Choroid plexus epithelial cell (primary cell): Measurements from ENCODE around the gene LAMC1.

Experiments
- DNase-seq: peaks from one replicate; pipeline ENCODE4 v3.0.0-alpha.2; 2010; ENCODE audit warnings: low read depth
- H3K4me3 ChIP-seq: 2 replicates; pipeline ENCODE4 v1.5.1; 2011; ENCODE audit warnings: low read depth, mild to moderate bottlenecking, control low read depth, low read length, moderate library complexity
- TF ChIP-seq, protein P1 (sequence below): conservative IDR thresholded peaks from 2 replicates; pipeline ENCODE4 v1.5.1; 2011; ENCODE audit warnings: low read depth, mild to moderate bottlenecking, control low read depth, inconsistent platforms, low read length, moderate library complexity

The LAMC1 gene

DNA sequence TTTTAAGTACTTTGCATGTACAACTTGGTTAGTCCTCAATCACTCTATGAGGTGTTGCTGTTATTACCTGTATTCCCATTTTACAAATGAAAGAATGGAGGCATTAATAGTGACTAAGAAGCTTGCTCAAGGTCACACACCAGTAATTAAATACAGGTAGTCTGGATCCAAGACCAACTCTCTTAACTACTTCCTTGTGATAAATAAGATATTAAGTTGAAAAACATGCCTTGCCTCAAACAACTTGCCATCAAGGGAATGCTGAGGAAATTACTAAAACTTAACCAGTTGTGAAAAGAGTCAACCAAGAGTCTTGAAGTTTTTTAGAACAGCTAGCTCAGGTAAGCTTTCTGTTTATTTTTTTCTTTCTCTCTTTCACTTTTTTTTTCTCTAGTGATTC, 21.0 kb upstream of the LAMC1 start:
- H3K4me3 ChIP-seq, result no peak overlapping the region
- TF ChIP-seq, protein P1, sequence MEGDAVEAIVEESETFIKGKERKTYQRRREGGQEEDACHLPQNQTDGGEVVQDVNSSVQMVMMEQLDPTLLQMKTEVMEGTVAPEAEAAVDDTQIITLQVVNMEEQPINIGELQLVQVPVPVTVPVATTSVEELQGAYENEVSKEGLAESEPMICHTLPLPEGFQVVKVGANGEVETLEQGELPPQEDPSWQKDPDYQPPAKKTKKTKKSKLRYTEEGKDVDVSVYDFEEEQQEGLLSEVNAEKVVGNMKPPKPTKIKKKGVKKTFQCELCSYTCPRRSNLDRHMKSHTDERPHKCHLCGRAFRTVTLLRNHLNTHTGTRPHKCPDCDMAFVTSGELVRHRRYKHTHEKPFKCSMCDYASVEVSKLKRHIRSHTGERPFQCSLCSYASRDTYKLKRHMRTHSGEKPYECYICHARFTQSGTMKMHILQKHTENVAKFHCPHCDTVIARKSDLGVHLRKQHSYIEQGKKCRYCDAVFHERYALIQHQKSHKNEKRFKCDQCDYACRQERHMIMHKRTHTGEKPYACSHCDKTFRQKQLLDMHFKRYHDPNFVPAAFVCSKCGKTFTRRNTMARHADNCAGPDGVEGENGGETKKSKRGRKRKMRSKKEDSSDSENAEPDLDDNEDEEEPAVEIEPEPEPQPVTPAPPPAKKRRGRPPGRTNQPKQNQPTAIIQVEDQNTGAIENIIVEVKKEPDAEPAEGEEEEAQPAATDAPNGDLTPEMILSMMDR, result no peak
- no peak for DNase-seq

DNA sequence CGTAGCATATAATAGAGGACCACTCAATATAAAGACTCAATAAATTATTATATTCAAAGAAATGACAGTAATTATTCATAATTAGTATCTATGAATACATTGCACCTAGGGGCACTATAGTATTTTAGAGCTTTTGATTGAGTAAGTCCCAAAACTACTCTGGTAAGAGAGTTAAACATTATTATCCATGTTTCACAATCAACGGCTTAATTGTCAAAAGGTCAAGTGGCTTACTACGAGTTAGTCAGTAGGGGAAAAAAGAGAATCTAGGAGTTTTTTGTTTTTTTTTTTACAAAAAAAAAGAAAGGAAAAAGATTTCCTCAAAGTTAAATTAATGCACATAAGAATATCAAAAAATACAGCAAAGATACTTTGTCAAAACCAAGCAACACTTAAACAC, 20.4 kb upstream of the LAMC1 start:
- TF ChIP-seq, protein P1, result no peak
- H3K4me3 ChIP-seq, result no peak overlapping the region
- peak; percentile 36 for DNase-seq

DNA sequence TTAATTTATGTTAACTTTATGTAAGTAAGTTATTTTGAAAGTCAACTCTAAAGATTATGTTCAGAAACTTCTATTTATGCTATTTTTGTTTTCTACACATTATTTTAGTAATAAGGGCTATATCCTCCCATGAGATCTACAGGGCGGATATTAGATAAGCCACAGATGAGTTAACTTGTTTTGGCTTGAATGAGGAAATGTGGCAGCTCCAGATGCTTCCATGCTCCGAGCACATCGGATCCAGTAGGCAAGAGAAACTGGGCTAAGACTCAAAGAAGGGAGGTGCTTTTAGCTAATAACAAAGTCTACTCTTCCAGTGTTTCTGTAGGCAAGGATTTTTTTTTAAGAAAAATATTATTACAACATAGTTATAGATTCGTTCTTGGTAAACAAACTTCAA, 20.0 kb upstream of the LAMC1 start:
- peak; percentile 64 for DNase-seq
- no peak overlapping the region for H3K4me3 ChIP-seq
- TF ChIP-seq, protein P1, result no peak

DNA sequence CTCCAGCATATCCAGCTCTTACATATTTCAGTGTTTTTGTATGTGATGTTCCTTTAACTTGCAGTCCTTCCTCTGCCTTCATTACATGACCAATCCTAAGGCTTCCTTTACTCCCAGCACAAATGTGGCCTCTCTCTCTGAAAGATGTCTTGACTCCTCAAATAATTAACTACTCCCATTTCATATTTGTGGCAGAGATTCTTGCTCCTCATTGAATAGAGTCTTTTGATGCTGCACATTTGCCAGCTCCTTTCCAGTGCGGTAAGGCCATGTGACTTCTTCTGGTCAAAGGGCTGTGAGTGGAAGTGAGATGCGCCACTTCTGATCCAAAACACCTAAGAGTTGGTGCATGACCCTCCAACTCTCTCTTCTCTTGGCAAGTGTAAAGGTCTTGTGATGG, 19.1 kb upstream of the LAMC1 start:
- TF ChIP-seq, protein P1, result no peak
- no peak for DNase-seq
- no peak overlapping the region for H3K4me3 ChIP-seq

DNA sequence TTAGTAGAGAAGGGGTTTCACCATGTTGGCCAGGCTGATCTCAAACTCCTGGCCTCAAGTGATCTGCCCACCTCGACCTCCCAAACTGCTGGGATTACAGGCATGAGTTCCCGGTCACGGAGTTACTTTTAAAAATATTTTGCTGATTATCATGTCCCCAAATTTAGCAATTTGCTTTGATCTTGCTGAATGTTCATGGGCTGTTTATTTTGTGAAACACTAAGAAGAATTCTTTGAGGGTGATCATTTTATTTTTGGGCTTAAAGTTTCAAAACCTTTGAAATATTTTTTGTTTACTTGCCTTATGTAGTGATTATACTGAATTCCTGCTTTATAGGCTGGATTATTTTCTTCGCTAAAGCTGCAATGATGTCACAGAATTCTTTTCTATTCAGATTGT, 11.4 kb upstream of the LAMC1 start:
- no peak for DNase-seq
- no peak overlapping the region for H3K4me3 ChIP-seq
- TF ChIP-seq, protein P1, result no peak

DNA sequence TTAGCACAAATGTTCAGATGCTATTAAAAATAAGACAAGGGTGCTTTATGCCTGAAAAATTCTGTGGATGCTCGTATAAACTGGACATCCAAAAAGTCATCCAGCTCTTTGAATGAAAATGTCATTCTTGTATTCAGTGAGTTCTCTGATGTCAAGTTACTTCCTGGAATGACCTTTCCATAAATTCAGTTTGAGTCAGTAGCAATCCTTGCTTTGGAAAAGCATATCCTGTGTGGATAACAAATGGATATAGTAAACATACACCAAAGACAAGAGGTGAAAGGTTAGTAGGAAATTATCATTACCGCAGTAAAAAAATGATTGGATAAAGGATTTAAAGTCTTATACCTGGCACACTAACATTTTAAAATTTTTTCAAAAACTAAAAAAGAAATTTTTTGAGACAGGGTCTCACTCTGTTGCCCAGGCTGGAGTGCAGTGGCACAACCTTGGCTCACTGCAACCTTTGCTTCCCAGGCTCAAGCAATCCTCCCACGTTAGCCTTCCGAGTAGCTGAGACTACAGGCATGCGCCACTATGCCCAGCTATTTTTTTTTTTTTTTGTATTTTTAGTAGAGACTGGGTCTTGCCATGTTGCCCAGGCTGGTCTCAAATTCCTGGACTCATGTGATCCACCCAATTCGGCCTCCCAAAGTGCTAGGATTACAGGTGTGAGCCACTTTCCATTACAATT, 10.8 kb upstream of the LAMC1 start:
- DNase-seq, result no peak
- TF ChIP-seq, protein P1, result no peak
- no peak overlapping the region for H3K4me3 ChIP-seq

DNA sequence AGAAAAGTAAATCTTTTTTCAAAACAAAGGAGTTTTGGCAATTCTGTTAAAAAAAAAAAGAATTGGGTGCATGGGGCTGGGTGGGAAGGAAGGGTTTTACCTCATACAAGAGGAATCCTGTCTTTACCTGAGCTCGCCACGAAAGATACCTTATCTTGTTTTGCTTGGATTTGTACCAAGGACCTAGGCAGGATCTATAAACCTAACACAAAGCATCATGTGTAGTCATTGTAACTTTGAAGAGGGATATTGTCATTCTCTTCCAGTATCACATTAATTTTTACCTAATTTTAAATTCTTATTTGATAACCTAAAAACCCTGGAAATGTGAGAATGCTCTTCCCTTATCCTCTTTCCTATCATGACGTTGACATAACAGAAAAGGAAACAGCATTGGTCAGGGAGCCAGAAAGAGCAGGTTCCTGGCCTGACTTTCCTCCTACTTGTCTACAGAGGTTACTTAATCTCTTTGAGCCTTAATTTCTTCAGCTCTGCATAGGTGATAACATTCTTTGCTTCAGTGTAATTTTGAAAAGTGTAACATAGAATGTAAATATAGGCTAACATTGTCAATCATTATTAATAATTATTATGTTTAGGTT, 4.0 kb upstream of the LAMC1 start:
- no peak for DNase-seq
- no peak overlapping the region for H3K4me3 ChIP-seq
- TF ChIP-seq, protein P1, result no peak
